Stimulated activated CD8-positive, alpha-beta memory T cell treated with anti-CD3 and anti-CD28 coated beads, Interleukin-12 subunit alpha, Interleukin-12 subunit beta, amount 100 ng/mL, for 4 hours (primary cell): ENCODE data around the gene LPCAT1.
"Not testable (repeated sequence)": the region's sequence is repeated elsewhere in the genome, so short reads cannot be mapped to it uniquely, and the experiment has no call there.

Source experiments
- DNase-seq: peaks from one replicate; pipeline ENCODE4 v3.0.0-alpha.2; 2020; ENCODE audit warnings: low read depth

The LPCAT1 gene

DNA sequence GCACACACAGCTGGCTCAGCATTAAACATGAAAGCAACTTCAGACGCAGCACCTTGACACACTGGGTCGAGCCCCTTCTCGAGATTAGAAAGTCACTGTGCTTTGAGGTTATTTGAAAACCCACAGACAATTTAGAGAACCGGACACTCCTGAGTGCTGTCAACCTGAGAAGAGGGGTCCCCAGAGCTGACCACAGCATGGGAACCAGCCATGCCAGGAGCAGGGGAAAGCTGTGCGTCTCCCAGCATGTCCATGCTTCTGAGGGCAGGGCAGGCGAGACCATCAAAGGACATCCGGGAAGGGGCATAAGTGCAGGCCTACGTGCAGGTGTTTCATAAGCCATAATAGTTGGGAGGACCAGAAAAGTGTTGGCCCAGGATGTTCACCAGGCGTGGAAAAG lies 99.0 kb downstream of the LPCAT1 start:
- no peak for DNase-seq

DNA sequence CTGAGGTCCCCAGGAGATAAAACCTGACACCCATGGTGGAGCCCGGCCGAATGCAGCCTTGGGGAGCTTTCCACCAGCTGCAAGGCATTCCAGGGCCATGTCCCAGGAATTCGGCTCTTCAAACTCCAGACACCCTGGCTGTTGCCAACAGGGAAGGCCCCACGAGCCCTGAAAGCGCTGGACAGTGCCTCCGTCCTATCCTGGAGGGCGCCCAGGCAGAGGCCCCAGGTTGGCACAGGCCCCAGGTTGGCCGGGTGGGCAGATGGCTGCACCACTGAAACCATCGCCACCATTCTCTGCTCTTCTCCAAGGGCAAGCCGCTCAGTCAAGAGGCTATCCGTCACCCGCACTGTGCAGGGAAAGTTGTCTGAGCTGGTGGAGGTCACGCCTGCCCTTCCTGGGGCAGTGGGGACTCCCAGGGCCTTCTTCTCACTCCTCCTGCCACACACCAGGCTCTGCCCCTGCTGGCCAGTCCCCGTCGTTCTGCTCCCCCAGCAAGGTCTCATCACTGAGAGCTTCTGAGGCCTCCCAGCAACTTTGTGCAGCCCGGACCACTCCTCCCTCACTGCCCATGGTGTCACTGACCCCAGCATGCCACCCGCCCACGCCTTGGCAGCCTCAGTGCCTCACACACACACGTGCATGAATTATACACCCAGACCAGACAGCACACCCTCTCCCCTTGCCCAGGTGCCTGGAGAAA lies 99.7 kb downstream of the LPCAT1 start:
- DNase-seq = no peak

DNA sequence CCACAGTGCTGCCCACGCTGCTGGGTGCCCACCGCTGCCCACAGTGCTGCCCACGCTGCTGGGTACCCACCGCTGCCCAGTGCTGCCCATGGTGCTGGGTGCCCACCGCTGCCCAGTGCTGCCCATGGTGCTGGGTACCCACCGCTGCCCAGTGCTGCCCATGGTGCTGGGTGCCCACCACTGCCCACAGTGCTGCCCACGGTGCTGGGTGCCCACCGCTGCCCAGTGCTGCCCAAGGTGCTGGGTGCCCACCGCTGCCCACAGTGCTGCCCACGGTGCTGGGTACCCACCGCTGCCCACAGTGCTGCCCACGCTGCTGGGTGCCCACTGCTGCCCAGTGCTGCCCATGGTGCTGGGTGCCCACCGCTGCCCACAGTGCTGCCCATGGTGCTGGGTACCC lies 101.2 kb downstream of the LPCAT1 start:
- not testable (repeated sequence) for DNase-seq

DNA sequence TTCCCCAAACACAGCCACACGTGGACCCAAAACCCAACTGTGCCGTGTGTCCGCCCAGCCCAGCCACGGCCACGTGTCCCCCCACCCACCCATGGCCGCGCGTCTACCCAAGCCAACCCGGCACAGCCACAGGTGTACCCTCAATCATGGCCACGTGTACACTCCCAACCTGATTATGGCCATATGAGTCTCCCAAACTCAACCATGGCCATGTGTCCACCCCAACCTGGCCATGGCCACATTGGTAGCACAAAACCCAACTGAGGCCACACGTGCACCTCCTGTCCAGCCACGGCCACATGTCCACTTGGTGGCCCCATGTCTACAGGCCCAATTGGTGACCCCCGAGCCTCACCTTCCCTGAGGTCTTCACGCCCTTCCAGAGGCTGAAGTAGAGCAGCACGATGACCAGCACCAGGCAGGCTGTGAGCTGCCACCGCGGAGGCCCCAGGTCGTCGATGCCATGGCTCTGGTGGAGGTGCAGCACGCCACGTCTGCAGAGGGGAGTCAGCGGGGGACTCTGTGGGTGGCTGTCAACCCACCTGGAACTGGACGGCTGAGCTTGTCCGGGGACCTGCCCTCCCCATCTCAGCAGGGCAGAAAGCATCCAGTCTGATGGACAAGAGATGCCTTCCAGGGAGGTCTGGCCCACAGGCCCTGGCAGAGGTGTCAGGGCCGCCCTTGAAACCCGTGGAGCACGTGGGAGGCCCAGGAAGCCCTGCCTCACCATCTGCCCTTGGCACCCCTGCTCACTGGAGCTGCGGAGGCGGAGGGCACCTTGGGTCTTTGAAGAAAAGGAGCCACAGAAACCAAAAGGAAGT lies 102.0 kb downstream of the LPCAT1 start:
- no peak for DNase-seq

DNA sequence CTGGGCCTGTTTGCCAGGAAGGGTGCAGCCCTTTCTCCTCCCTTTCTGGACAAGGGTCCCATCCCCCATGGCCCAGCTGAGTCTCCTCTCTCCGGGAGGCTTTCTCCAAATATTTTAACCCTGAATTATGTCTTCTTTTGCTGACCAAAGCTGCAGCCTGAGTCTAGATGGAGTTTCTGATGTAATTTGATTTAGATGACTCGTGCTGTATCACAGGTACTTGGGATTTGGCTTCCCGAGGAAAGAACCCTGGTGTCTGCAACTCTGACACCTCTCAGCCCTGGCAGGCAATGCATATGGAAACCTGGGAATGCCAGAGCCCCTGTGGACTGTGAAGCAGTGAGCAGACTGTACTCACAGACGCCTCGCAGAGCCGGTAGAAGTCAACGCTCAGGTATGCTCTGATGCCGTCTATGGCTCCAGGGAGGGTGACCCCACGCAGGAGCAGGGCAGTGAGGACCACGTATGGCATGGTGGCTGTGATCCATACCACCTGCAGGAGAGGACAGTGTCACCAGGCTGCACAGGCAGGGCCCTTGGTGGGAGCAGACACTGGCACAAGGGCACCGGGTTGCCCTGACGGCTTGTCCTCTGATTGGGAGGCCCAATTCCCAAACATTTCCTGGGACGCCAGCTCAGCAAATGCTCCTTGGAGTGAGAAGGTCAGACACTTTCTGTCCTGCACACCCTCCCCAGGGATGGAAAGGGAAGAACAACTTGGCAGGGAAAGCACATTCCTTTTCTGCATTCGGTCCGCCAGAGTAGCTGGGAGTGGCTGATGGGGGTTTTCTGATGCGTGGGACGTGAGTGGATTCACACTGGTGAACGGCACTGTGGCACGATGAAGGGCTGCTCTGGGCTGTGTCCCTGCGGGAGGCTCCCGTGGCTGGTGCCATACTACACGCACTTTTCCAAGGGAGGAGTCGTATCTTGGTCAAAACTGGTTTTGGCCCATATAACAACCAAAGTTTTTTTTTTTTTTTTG lies 103.3 kb downstream of the LPCAT1 start:
- DNase-seq = no peak

DNA sequence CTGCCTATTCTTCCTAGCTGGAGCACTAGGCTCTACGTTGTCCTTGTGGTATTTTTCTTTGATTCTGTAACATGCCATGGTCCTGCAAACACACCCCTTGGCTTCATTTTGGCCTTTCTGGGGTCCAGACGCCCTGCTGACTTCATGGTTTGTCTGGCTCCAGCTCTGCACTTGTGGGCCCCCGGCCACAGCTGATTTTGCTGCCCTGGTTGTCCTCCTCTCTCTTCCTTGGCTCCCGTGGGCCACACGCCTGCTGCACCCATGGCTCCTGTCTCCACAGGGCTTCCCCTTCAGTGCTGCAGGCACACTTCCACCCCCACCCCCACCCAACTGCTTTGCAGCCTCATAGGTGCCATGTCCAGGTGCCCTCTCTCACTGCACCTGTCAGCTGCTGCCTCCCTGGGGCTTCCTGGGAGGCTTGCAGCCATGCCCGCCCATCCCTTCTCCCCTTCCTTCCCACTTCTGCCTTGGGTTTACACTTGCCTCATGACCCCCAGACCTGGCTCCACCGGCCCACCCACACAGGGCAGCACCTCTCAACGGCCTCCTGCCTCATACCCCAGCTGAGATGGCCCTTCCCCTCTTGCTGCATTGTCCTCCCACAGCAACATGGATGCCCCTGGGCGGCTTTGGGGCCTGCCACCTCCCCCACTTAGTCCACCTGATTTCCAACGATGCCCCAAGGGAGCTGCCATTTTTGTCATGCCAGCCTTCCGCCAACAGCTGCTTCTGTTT lies 104.1 kb downstream of the LPCAT1 start:
- no peak for DNase-seq

DNA sequence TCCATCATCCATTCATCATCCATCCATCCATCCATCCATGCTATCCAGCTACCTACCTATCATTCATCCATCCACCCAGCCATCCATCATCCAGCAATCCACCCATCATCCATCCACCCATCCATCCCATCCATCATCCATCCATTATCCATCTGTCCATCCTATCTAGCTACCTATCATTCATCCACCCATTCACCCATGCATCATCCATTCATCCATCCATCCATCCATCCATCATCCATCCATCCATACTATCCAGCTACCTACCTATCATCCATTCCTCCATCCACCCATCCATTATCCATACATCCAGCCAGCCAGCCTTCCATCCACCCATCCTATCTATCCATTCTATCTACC lies 104.9 kb downstream of the LPCAT1 start:
- DNase-seq = no peak

DNA sequence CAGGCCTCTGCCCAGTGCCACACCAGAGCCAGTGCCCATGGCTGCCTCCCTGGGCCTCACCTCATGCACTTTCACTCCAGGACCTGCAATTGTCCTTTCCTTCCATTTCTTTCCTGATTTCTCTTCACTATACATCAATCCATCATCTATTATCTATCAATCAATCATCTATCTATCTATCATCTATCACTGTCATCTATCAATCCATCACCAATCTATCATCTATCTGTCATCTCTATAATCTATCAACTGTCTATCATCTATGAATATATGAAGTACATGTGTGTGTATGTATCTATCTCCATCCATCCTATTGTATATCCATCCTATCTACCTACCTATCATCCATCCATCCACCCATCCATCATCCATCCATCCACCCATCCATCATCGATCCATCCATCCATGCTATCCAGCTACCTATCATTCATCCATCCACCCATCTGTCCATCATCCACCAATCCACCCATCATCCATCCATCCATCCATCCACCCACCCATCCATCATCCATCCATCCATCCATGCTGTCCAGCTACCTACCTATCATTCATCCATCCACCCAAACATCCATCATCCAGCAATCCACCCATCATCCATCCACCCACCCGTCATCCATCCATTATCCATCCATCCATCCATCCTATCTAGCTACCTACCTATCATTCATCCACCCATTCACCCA lies 105.4 kb downstream of the LPCAT1 start:
- DNase-seq = no peak

DNA sequence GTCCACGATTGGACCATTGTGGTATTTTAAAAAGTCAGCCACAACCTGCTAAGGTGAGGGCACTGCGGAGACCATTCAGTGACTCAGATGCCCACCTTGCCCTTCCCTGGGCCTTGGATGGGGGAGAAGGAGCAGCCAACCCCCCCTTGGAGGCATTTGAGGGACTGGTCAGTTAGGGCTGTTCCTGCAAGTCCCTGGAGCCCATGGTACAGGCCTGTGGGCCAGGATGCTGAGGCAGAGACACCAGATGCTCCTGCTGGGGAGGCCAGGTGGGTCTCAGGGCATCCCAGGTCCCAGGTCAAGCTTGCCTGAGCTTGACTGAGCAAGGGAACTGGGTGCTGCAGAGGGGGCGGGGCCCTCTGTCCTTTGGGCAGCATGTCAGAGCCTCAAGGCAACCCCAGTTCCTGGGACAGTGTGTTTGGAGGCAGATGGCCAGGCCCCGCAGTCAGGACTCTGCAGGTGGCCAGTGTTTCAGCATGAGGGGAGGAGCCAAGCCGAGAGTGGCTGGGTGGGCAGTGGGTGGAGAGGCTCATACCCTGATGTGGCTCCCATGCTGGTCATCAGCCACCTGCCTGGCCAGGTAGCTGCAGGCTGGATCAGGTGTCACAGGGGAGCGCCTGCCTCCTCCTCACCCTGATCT lies 106.1 kb downstream of the LPCAT1 start:
- DNase-seq = no peak

DNA sequence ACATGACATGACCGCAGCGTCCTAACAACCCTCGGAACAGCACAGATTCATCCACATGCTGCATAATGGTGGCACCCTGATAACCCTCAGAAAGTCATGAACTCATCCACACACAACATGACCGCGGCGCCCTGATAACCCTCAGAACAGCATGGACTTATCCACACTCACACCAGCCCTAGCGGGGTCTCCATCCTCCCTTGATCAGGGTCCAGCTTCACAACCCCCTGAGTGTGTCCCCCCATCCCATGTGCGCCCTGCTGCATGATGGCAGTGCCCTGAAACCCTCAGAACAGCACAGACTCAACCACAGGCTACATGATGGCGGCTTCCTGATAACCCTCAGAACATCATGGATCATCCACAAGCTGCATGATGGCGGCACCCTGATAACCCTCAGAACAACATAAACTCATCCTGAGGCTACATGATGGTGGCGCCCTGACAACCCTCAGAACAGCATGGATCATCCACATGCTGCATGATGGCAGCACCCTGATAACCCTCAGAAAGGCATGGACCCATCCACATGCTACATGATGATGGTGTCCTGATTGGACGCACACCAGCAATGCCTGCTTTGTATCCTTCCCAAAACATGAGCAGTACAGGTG lies 106.8 kb downstream of the LPCAT1 start:
- no peak for DNase-seq

DNA sequence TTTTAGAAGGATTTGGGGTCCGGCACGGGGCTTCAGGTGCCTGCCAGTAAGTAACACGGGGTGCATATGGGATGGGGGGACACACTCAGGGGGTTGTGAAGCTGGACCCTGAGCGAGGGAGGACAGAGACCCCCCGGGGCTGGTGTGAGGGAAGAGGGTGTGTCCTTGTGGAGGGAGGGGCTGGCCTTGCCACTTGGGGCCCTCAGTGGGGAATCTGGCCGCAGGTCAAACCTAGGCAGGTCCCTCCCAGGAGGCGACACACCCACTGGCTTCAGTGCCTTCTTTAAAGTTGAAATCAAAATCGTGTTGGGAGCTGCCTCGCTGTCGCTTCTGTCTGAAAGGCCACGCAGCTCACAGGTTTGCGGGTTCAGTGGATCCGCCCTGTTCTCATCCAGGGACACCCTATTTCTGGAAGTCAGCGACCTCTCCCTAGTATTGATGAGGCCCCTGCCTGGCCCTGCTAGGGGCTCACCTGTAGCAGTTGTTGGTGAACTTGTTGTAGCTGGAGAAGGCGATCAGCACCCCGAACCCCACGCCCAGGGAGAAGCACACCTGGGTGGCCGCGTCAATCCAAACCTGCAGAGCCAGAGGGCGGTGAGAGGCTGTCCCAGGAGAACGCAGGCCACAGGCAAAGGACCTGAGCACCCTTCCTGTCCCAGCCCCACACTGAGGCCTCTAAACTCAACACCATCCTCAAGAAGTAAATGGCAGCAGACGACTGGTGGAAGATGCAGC lies 108.0 kb downstream of the LPCAT1 start:
- DNase-seq = no peak

DNA sequence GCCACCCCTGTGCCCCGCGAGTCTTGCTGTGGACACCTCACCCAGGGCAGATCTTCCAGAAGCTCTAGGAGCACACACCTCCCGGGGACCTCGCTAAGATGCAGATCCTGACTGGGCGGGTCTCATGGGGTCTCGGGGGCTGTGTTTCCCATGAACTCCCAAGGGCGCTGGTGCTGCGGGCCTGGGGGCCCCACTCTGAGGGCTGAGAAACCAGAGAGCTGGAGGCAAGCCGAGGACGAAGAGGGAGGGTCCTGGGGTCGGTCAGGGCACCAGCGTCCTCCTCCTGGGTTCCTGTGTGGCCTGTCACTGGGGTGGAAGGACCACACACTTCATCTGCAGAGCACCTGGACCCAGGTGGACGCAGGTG lies 108.7 kb downstream of the LPCAT1 start:
- no peak for DNase-seq

DNA sequence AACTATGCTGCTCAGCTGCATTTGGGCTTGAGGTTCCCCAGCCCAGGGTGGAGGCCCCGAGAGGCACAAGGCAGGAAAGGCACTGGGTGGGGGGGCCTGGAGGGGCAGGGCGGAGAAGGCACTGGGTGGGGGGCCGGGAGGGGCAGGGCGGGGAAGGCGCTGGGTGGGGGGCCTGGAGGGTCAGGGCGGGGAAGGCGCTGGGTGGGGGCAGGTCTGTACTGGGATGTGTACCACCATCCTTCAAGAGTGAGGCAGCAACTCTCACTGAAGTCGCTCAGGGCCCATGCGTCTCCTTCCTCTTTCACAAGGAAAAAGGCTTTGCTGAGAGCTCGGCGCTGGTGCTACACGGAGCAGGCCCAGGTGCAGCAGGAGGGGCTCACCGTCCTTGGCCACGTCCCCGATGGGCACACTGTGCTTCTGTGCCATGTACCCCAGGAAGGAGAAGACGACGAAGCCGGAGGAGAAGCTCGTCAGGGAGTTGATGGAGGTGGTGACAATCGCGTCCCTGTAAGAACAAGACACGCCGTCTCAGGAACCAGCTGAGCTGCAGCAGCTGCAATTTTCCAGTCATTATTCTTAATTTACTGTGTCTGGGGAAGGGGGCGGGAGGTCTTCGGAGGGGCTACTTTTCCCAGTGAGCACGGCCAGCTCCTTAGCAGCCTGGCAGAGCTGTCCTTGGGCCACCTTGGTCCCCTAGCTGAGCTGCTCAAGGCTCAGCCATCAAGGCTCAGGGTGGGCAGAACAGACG lies 109.3 kb downstream of the LPCAT1 start:
- DNase-seq = no peak

DNA sequence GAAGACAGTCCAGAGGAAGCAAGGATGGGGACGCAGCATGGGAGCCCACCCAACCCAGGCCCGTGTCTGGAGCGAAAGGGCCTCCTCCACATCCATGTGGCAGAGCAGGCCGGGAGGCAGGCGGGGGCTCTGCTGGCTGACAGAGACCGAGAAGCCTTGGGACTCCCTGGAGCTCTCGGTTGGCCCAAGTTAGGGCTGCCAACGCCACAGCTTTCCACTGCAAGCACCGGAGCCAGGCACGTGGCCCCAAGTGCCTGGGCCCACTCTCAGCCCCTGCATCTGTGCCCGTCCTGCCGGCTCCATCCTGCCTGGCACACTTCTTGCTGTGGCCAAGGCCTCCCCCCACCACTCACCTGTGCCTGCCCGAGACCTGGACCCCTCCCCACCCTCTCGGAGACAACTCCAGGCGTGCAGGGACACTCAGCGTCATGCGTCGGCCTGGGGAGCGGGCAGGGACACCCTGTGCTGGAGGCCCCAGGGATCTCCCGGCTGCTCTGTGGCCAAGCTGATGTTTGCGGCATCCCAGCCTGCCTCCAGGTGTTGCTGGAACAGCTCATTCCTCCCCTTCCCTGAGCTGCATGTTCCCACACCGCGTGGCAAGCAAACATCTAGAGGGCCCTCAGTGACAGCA lies 110.0 kb downstream of the LPCAT1 start:
- DNase-seq = no peak

DNA sequence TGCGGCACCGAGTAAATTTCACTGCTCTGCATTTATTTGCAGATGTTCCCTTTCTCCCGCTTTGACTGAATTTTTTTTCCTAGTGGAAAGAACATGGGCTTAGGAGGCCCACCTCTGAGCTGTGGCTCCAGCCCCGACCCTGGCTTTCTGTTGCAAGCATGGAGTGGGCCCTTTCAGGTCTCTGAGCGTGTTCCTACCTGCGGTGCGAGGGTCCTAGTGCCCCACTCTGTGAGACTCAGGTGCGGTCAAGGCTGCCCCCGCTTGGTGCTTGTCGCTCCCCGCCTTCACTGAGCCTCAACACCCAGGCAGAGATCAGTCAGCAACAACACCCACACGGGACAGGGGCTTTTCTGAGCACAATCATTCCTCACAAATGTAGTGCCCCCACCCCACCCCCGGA lies 110.5 kb downstream of the LPCAT1 start:
- no peak for DNase-seq

DNA sequence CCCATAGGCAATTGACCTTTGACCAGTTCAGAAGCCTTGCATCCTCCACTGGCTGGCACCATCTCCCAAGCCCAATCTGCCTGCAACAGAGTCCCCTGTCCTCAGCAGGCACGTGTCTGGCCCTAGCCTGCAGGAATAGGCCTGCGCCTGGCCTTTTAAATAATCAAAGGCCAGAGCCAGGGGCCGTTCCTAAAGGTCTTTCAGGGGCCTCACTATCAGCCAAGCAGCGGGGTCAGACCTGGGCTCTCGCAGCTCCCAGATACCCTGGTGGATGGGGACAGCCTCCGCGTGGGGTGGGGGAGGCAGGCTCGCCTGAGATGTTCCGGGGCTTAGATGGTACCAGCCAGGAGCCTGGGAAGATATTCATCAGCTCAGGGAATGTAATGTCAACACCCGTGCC lies 111.1 kb downstream of the LPCAT1 start:
- no peak for DNase-seq

DNA sequence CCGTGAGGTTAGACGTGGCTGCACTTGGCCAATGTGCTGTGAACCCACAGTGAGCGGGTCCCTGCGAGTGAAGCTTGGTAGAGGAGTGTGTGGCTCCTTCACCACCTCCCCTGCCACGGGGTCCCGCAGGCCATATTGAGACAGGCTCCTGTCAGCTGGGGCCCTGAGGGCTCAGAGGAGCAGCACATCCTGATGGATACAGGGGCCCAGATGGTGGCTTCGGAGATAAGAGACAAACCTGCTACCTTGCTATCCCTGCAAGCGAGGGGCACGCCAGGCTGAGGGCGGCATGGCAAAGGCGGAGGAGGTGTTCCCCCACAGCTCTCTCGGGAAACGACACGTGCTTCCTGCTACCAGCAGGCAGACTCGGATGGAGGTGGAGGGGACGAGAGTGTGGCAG lies 111.6 kb downstream of the LPCAT1 start:
- DNase-seq = no peak
